Measurements from ENCODE around the gene ATAT1. TPM values are rescaled to one million over a fixed set of nuclear protein-coding genes. Genes with fewer than 3 reads are reported as not detected.

Gene ATAT1
- total and polyA plus RNA-seq, 9 of the 15 experiments (the other 6 are each of a cell fraction or from before 2014, with no cell fraction given), result 0.65 to 5.8 (median 1.6) TPM

GRCh38 chr6:30645989-30646388 lies 19.3 kb downstream of the ATAT1 start (continued):
- TF ChIP-seq SPI1 (IDR thresholded peaks at IDR 0.05; ENCODE audit: borderline replicate concordance, low read depth, low read length) (peak; percentile 54; the same call in 1 of the 2 replicates), FUS (optimal IDR thresholded peaks at IDR 0.05; ENCODE audit: low read depth, low read length) (no peak), SREBF1 (IDR thresholded peaks at IDR 0.05; ENCODE audit: borderline replicate concordance, low read depth, low read length) (no peak), EGR1 (conservative IDR thresholded peaks at IDR 0.05) (0 out of 2 replicates have a peak, but pooled peaks have one; percentile 19), FOXM1 (IDR thresholded peaks at IDR 0.05; ENCODE audit: low read depth) (no peak), FOXM1 (CRISPR knock-in tag; IDR thresholded peaks at IDR 0.05; ENCODE audit: low read depth) (no peak), ZNF24 (IDR thresholded peaks at IDR 0.05) (no peak), DIDO1 (tag; IDR thresholded peaks at IDR 0.05; ENCODE audit: low read depth) (no peak), ZKSCAN1 (IDR thresholded peaks at IDR 0.05; ENCODE audit: low read depth, low read length) (no peak), CHD1 (IDR thresholded peaks at IDR 0.05; ENCODE audit: low read length) (no peak), SNIP1 (IDR thresholded peaks at IDR 0.05; ENCODE audit: low read depth) (no peak), IRF9 (tag; IDR thresholded peaks at IDR 0.05) (no peak), ZBTB7A (IDR thresholded peaks at IDR 0.05; ENCODE audit: borderline replicate concordance, control insufficient read depth, low read depth, low read length) (0 out of 2 replicates have a peak, but pooled peaks have one; percentile 27), KLF6 (CRISPR knock-in tag; IDR thresholded peaks at IDR 0.05; ENCODE audit: borderline replicate concordance) (no peak), CEBPG (CRISPR knock-in tag; IDR thresholded peaks at IDR 0.05) (no peak), CEBPG (tag; conservative IDR thresholded peaks at IDR 0.05 in 1 of 2, IDR thresholded peaks at IDR 0.05 in 1 of 2) (no peak), PPARD (CRISPR knock-in tag; IDR thresholded peaks at IDR 0.05) (no peak), ZFP36 (IDR thresholded peaks at IDR 0.05; ENCODE audit: low read depth, low read length, partially characterized antibody) (peak; percentile 4), PKNOX1 (IDR thresholded peaks at IDR 0.05) (peak; percentile 62), RCOR1 (IDR thresholded peaks at IDR 0.05; ENCODE audit: borderline replicate concordance in 1 of 2, low read depth in 2 of 2, low read length in 2 of 2) (0 out of 4 replicates have a peak, but pooled peaks of 1 of the 2 experiments have one; percentile 55), IFI16 (CRISPR knock-in tag; IDR thresholded peaks at IDR 0.05) (no peak), ATF1 (CRISPR knock-in tag; IDR thresholded peaks at IDR 0.05) (no peak), ATF1 (tag; IDR thresholded peaks at IDR 0.05) (0 out of 2 replicates have a peak, but pooled peaks have one; percentile 4)

All from K562 (cell line).